H1 (cell line): Measurements from ENCODE around the gene FXN. TPM values are rescaled to one million over a fixed set of nuclear protein-coding genes. Genes with fewer than 3 reads are reported as not detected.

Experiments
- CTCF ChIA-PET: fragments of 300-600 bp; sonication (Branson Sonifier 250); formaldehyde crosslinking; loops from one replicate; lab custom pipeline; 2021; ENCODE audit not compliant: partially characterized antibody; lab: Charles Lee
- POLR2A ChIA-PET: fragments of 300-600 bp; sonication (Branson Sonifier 250); formaldehyde crosslinking; loops from one replicate; lab custom pipeline; 2021; ENCODE audit warnings: inconsistent platforms; ENCODE audit not compliant: partially characterized antibody; lab: Charles Lee
- DNase-seq, 2 experiments: peaks; one replicate each; pipeline versions ENCODE4 v3.0.0 to v3.0.0-alpha.2; 2010 to 2022; ENCODE audit warnings: low spot score in 2 of 2, low read depth in 1 of 2, mixed read lengths in 1 of 2
- FAIRE-seq: peaks from 2 replicates; lab custom pipeline; 2011; peaks lifted over from hg19 to GRCh38; lab: Jason Lieb, UNC
- H2AFZ ChIP-seq: 2 replicates; pipeline ENCODE4 v1.8.1; 2012; ENCODE audit warnings: low read length, inconsistent platforms
- H2AK5ac ChIP-seq: 2 replicates; pipeline ENCODE4 v1.6.1; 2013; ENCODE audit warnings: low read depth, low read length
- H2BK120ac ChIP-seq: replicated peaks from 2 replicates; pipeline ENCODE3; 2013; ENCODE audit warnings: low read depth, low read length, inconsistent platforms
- H2BK12ac ChIP-seq: 2 replicates; pipeline ENCODE4 v1.6.1; 2013; ENCODE audit warnings: low read depth, low read length
- H2BK15ac ChIP-seq: 2 replicates; pipeline ENCODE4 v1.6.1; 2013; ENCODE audit warnings: low read length
- H2BK20ac ChIP-seq: 2 replicates; pipeline ENCODE4 v1.6.1; 2013; ENCODE audit warnings: low read length
- H2BK5ac ChIP-seq: 2 replicates; pipeline ENCODE4 v1.6.1; 2013; ENCODE audit warnings: low read depth, low read length
- H3K14ac ChIP-seq: 2 replicates; pipeline ENCODE4 v1.6.1; 2013; ENCODE audit warnings: inconsistent platforms; ENCODE audit not compliant: insufficient read length
- H3K18ac ChIP-seq: 2 replicates; pipeline ENCODE4 v1.6.1; 2013; ENCODE audit warnings: low read length; ENCODE audit errors: extremely low read depth
- H3K23ac ChIP-seq: 2 replicates; pipeline ENCODE4 v1.6.1; 2013; ENCODE audit warnings: inconsistent platforms; ENCODE audit not compliant: insufficient read length
- H3K23me2 ChIP-seq: 2 replicates; pipeline ENCODE4 v1.6.1; 2013; ENCODE audit warnings: low read depth, low read length
- H3K27ac ChIP-seq: 2 replicates; pipeline ENCODE4 v1.6.1; 2011; ENCODE audit warnings: low read depth, low read length, inconsistent platforms
- H3K27me3 ChIP-seq, 4 experiments: replicated peaks in 1 of 4; 1 replicate in 1 of 4; 2 replicates in 3 of 4; pipeline versions ENCODE4 v1.6.1 to v1.8.1; 2011 to 2013; ENCODE audit warnings: low read length in 3 of 4, mild to moderate bottlenecking in 3 of 4, inconsistent platforms in 2 of 4, mixed read lengths in 2 of 4, moderate library complexity in 1 of 4; ENCODE audit not compliant: control insufficient read depth in 3 of 4, insufficient read depth in 3 of 4; ENCODE audit errors: extremely low read depth in 1 of 4
- H3K36me3 ChIP-seq, 4 experiments: 2 replicates each; pipeline versions ENCODE4 v1.6.1 to v1.8.1; 2011 to 2013; ENCODE audit warnings: mild to moderate bottlenecking in 4 of 4, low read length in 3 of 4, moderate library complexity in 2 of 4, control low read depth in 1 of 4, inconsistent platforms in 1 of 4; ENCODE audit not compliant: insufficient read depth in 4 of 4, control insufficient read depth in 2 of 4
- H3K4ac ChIP-seq: replicated peaks from 2 replicates; pipeline ENCODE3; 2013; ENCODE audit warnings: low read length, low read depth, mixed read lengths, inconsistent platforms; ENCODE audit not compliant: insufficient read length
- H3K4me1 ChIP-seq, 4 experiments: replicated peaks in 1 of 4; 1 replicate in 1 of 4; 2 replicates in 3 of 4; pipeline versions ENCODE4 v1.6.1 to v1.8.1; 2011 to 2013; ENCODE audit warnings: low read length in 3 of 4, inconsistent platforms in 2 of 4, mixed read lengths in 1 of 4; ENCODE audit not compliant: insufficient read depth in 4 of 4, control insufficient read depth in 3 of 4
- H3K4me2 ChIP-seq, 2 experiments: 2 replicates each; pipeline versions ENCODE4 v1.6.1 to v1.8.1; 2011 to 2013; ENCODE audit warnings: low read depth in 2 of 2, low read length in 2 of 2, control low read depth in 1 of 2, inconsistent platforms in 1 of 2, mild to moderate bottlenecking in 1 of 2; ENCODE audit not compliant: insufficient read depth in 1 of 2
- H3K4me3 ChIP-seq, 4 experiments: fragments of 200-600, 300-600 bp in 1 of 4; sonication (generic), shearing (Covaris generic), sonication (Bioruptor Twin) in 1 of 4; 2 replicates each; pipeline versions ENCODE4 v1.5.1 to v1.8.1; 2011 to 2016; ENCODE audit warnings: low read length in 4 of 4, low read depth in 3 of 4, control low read depth in 2 of 4, inconsistent platforms in 2 of 4, mild to moderate bottlenecking in 2 of 4, mixed read lengths in 1 of 4, moderate library complexity in 1 of 4; ENCODE audit not compliant: insufficient read depth in 2 of 4; ENCODE audit errors: extremely low read depth in 1 of 4
- H3K56ac ChIP-seq: replicated peaks from 2 replicates; pipeline ENCODE3; 2013; ENCODE audit warnings: low read depth, mild to moderate bottlenecking, mixed read lengths, low read length, inconsistent platforms; ENCODE audit not compliant: insufficient read length
- H3K79me1 ChIP-seq: 2 replicates; pipeline ENCODE4 v1.6.1; 2013; ENCODE audit warnings: low read depth, low read length, control low read depth
- H3K79me2 ChIP-seq, 2 experiments: 2 replicates each; pipeline versions ENCODE4 v1.6.1 to v1.8.1; 2012 to 2013; ENCODE audit warnings: low read length in 2 of 2, mild to moderate bottlenecking in 2 of 2, inconsistent platforms in 1 of 2; ENCODE audit not compliant: insufficient read depth in 2 of 2, control insufficient read depth in 1 of 2
- H3K9ac ChIP-seq, 4 experiments: replicated peaks in 1 of 4; 1 replicate in 1 of 4; 2 replicates in 3 of 4; pipeline versions ENCODE4 v1.6.1 to v1.8.1; 2011 to 2013; ENCODE audit warnings: low read depth in 3 of 4, low read length in 3 of 4, control low read depth in 2 of 4, mild to moderate bottlenecking in 2 of 4, moderate library complexity in 2 of 4, inconsistent platforms in 1 of 4; ENCODE audit errors: extremely low read depth in 1 of 4
- H3K9me3 ChIP-seq, 2 experiments: 2 replicates each; pipeline versions ENCODE4 v1.6.1 to v1.8.1; 2012 to 2013; ENCODE audit warnings: mild to moderate bottlenecking in 2 of 2, moderate library complexity in 2 of 2, control low read depth in 1 of 2, inconsistent platforms in 1 of 2, low read depth in 1 of 2, low read length in 1 of 2, mixed read lengths in 1 of 2; ENCODE audit not compliant: insufficient read depth in 2 of 2
- H4K20me1 ChIP-seq, 2 experiments: replicated peaks in 1 of 2; 2 replicates each; pipeline versions ENCODE3 to v1.8.1; 2011 to 2013; ENCODE audit warnings: inconsistent platforms in 2 of 2, low read length in 2 of 2, mild to moderate bottlenecking in 1 of 2; ENCODE audit not compliant: insufficient read depth in 2 of 2, control insufficient read depth in 1 of 2
- H4K5ac ChIP-seq: 2 replicates; pipeline ENCODE4 v1.6.1; 2013; ENCODE audit warnings: low read length, low read depth, mixed read lengths, inconsistent platforms; ENCODE audit not compliant: insufficient read length
- H4K8ac ChIP-seq: 2 replicates; pipeline ENCODE4 v1.8.0; 2013; ENCODE audit warnings: mild to moderate bottlenecking, moderate library complexity, low read length, inconsistent platforms; ENCODE audit not compliant: insufficient read depth; ENCODE audit errors: extremely low read depth
- H4K91ac ChIP-seq: replicated peaks from 2 replicates; pipeline ENCODE3; 2013; ENCODE audit warnings: low read length, mixed read lengths, inconsistent platforms; ENCODE audit not compliant: insufficient read length
- HDAC2 ChIP-seq, 2 experiments: fragments of 300-600 bp in 1 of 2; sonication (generic) in 1 of 2; IDR thresholded peaks; 2 replicates each; pipeline ENCODE4 v1.6.1; 2011 to 2012; ENCODE audit warnings: low read depth in 2 of 2, low read length in 2 of 2, mild to moderate bottlenecking in 2 of 2, moderate library complexity in 2 of 2, borderline replicate concordance in 1 of 2, inconsistent platforms in 1 of 2
- KDM4A ChIP-seq: IDR thresholded peaks from one replicate; pipeline ENCODE4 v1.7.1; 2012; ENCODE audit warnings: low read depth, mild to moderate bottlenecking, moderate library complexity, low read length, inconsistent platforms; ENCODE audit not compliant: severe bottlenecking
- YY1 ChIP-seq: IDR thresholded peaks from 2 replicates; pipeline ENCODE4 v1.6.1; 2011; ENCODE audit warnings: low read depth, mild to moderate bottlenecking, low read length
- WGBS, 2 experiments: shearing (Covaris generic) in 1 of 2; methylation state at CpG; one replicate each; pipeline versions ENCODE4 v1.1.6 to v1.1.7; 2013 to 2015; ENCODE audit warnings: low lambda C conversion rate in 2 of 2, mixed read lengths in 2 of 2, inconsistent platforms in 1 of 2, low coverage in 1 of 2, missing lambda C conversion rate in 1 of 2; ENCODE audit not compliant: insufficient replicate concordance in 2 of 2, insufficient coverage in 1 of 2, insufficient read length in 1 of 2; ENCODE audit errors: extremely low coverage in 1 of 2, missing lambda C conversion rate in 1 of 2; 5-methylcytosine and 5-hydroxymethylcytosine counted together
- polyA plus RNA-seq, 7 experiments: library from polyadenylated mRNA; depleted of rRNA in 3 of 7; stranded (reverse) in 5 of 7; unstranded in 2 of 7; fragments of >200 nt in 5 of 7; fragments of 200-250 nt in 2 of 7; gene quantifications; 1 replicate in 5 of 7; 2 replicates in 1 of 7; 4 replicates in 1 of 7; pipeline versions ENCODE4 v1.2.1 to v1.2.3, GENCODE V29; 2011 to 2013; ENCODE audit warnings: missing spikeins in 2 of 7, mixed read lengths in 2 of 7
- total RNA-seq: library from RNA; stranded (reverse); fragmentation: NEBNext Ultra II Directional; extraction: Animal tissue kit (Norgen Biotek cat#: 25700); gene quantifications from 2 replicates; pipeline ENCODE4 v1.2.1, GENCODE V29; 2021

Gene FXN
- total and polyA plus RNA-seq, 2 of the 8 experiments (the other 6 are each of a cell fraction or from before 2014, with no cell fraction given): 34.2 to 37.5 TPM

- no peak within 1 kb of the TSS for H2BK5ac ChIP-seq
- no peak within 1 kb of the TSS for H2BK120ac ChIP-seq
- 0 out of 2 replicates have a peak within 1 kb of the TSS, but pooled peaks have one; percentile 10 for H4K8ac ChIP-seq
- H3K9ac ChIP-seq: no peak within 1 kb of the TSS
- ChIA-PET POLR2A (no interaction called here), CTCF (interaction anchor here (0.7 to 2.5 kb wide), 5 partner anchors 9 to 431 kb away, joined by 3 to 8 read pairs (median 4); partner anchors contain the start of gene FXN)
- peak within 1 kb of the TSS; percentile 51 for H4K91ac ChIP-seq
- H3K14ac ChIP-seq: no peak within 1 kb of the TSS
- FAIRE-seq: no peak
- H3K79me2 ChIP-seq: no peaks in the 10 kb centered on the region
- no peak within 1 kb of the TSS for H3K4me3 ChIP-seq
- no peak within 1 kb of the TSS for H3K27ac ChIP-seq
- H3K23me2 ChIP-seq: no peaks in the 10 kb centered on the region
- H3K23ac ChIP-seq: no peak within 1 kb of the TSS
- no peak within 1 kb of the TSS for H2AK5ac ChIP-seq
- H3K36me3 ChIP-seq: no peaks in the 10 kb centered on the region
- H4K20me1 ChIP-seq: no peaks in the 10 kb centered on the region
- peaks cover 0 to 8% of the 10 kb centered on the region in 2 experiments; a peak in 1 of 4 replicates for H3K9me3 ChIP-seq
- no peak within 1 kb of the TSS for H4K5ac ChIP-seq
- H3K4me2 ChIP-seq: no peak within 1 kb of the TSS
- no peak for DNase-seq
- H3K56ac ChIP-seq: no peak within 1 kb of the TSS
- no peak within 1 kb of the TSS for H2BK15ac ChIP-seq
- no peak within 1 kb of the TSS for H2BK12ac ChIP-seq
- H3K27me3 ChIP-seq: no peaks in the 10 kb centered on the region; a peak in 1 of 7 replicates
- H3K18ac ChIP-seq: no peak within 1 kb of the TSS; the same call in 1 of the 2 replicates
- TF ChIP-seq HDAC2 (IDR thresholded peaks at IDR 0.05; ENCODE audit: borderline replicate concordance in 1 of 2, low read depth in 2 of 2, low read length in 2 of 2): no peak
- no peak for TF ChIP-seq KDM4A
- no peak for TF ChIP-seq YY1
- no peak within 1 kb of the TSS for H2AFZ ChIP-seq
- H2BK20ac ChIP-seq: no peak within 1 kb of the TSS
- WGBS, 2 experiments: 99% methylated on average over 15 of the region's 29 CpGs; no CpG with 5 or more reads in 1 of the 2 experiments
- H3K4ac ChIP-seq: peak within 1 kb of the TSS; percentile 49
- peaks cover 0 to 9% (median 6%) of the 10 kb centered on the region in 4 experiments; a peak in 4 of 7 replicates for H3K4me1 ChIP-seq
- H3K79me1 ChIP-seq: no peaks in the 10 kb centered on the region
Measured at GRCh38 chr9:69014013-69014412, 21.5 kb upstream of the FXN start, which contains the start of gene PRKACG. Gene PRKACG (minus strand): TSS chr9:69014113. CDS start chr9:69014092, 21 bp downstream.
